ENCODE measurements around the gene LSAMP. TPM values are rescaled to one million over a fixed set of nuclear protein-coding genes. Genes with fewer than 3 reads are reported as not detected.

LSAMP gene
- total RNA-seq, result 3.7 TPM

- no peak within 1 kb of the TSS for H3K9ac ChIP-seq (ENCODE audit: low read depth in 1 of 3, low read length in 3 of 3)
- peaks cover 7 to 12% (median 8%) of the 10 kb centered on the region in 3 donors for H3K27me3 ChIP-seq (ENCODE audit: control insufficient read depth in 3 of 3, insufficient read depth in 3 of 3, low read length in 3 of 3)
- no peaks in the 10 kb centered on the region for H3K9me3 ChIP-seq (ENCODE audit: control insufficient read depth in 3 of 3, low read length in 3 of 3)
- H3K4me1 ChIP-seq (ENCODE audit: control insufficient read depth in 3 of 3, insufficient read depth in 3 of 3, low read length in 3 of 3), result no peaks in the 10 kb centered on the region
- H3K27ac ChIP-seq (ENCODE audit: low read depth, low read length), result no peak within 1 kb of the TSS
- no peaks in the 10 kb centered on the region for H3K36me3 ChIP-seq (ENCODE audit: control insufficient read depth in 3 of 3, insufficient read depth in 3 of 3, low read length in 3 of 3)
- H3K4me3 ChIP-seq (ENCODE audit: low read length in 3 of 3), result peak within 1 kb of the TSS in 2 of 3 donors; percentile 43 to 51
Measured at GRCh38 chr3:116445311-116445841, at the start of gene LSAMP. Gene LSAMP, minus strand, starts transcription at chr3:116445487.

- no peaks in the 10 kb centered on the region for H3K9me3 ChIP-seq (ENCODE audit: control insufficient read depth in 3 of 3, low read length in 3 of 3)
- H3K4me3 ChIP-seq (ENCODE audit: low read length in 3 of 3), result no peak overlapping the region
- no peaks in the 10 kb centered on the region for H3K27me3 ChIP-seq (ENCODE audit: control insufficient read depth in 3 of 3, insufficient read depth in 3 of 3, low read length in 3 of 3)
- H3K36me3 ChIP-seq (ENCODE audit: control insufficient read depth in 3 of 3, insufficient read depth in 3 of 3, low read length in 3 of 3), result no peaks in the 10 kb centered on the region
- H3K9ac ChIP-seq (ENCODE audit: low read depth in 1 of 3, low read length in 3 of 3), result no peak overlapping the region
- no peaks in the 10 kb centered on the region for H3K4me1 ChIP-seq (ENCODE audit: control insufficient read depth in 3 of 3, insufficient read depth in 3 of 3, low read length in 3 of 3)
- no peak overlapping the region for H3K27ac ChIP-seq (ENCODE audit: low read depth, low read length)
Measured at GRCh38 chr3:116492379-116492778, 47.1 kb upstream of the LSAMP start.

- Histone ChIP-seq H3K27ac (ENCODE audit: low read depth, low read length) (no peak overlapping the region), H3K36me3 (ENCODE audit: control insufficient read depth in 3 of 3, insufficient read depth in 3 of 3, low read length in 3 of 3) (no peaks in the 10 kb centered on the region), H3K9ac (ENCODE audit: low read depth in 1 of 3, low read length in 3 of 3) (no peak overlapping the region), H3K4me3 (ENCODE audit: low read length in 3 of 3) (no peak overlapping the region), H3K9me3 (ENCODE audit: control insufficient read depth in 3 of 3, low read length in 3 of 3) (peaks cover 0 to 6% (median 0%) of the 10 kb centered on the region in 3 donors), H3K27me3 (ENCODE audit: control insufficient read depth in 3 of 3, insufficient read depth in 3 of 3, low read length in 3 of 3) (no peaks in the 10 kb centered on the region), H3K4me1 (ENCODE audit: control insufficient read depth in 3 of 3, insufficient read depth in 3 of 3, low read length in 3 of 3) (no peaks in the 10 kb centered on the region)
Measured at GRCh38 chr3:116483135-116483534, 37.8 kb upstream of the LSAMP start.

GRCh38 chr3:116476691-116477090, 31.4 kb upstream of the LSAMP start:
- no peaks in the 10 kb centered on the region for H3K36me3 ChIP-seq (ENCODE audit: control insufficient read depth in 3 of 3, insufficient read depth in 3 of 3, low read length in 3 of 3)
- peaks cover 0 to 3% (median 0%) of the 10 kb centered on the region in 3 donors for H3K9me3 ChIP-seq (ENCODE audit: control insufficient read depth in 3 of 3, low read length in 3 of 3)
- H3K4me1 ChIP-seq (ENCODE audit: control insufficient read depth in 3 of 3, insufficient read depth in 3 of 3, low read length in 3 of 3), result no peaks in the 10 kb centered on the region
- H3K27ac ChIP-seq (ENCODE audit: low read depth, low read length), result no peak overlapping the region
- no peaks in the 10 kb centered on the region for H3K27me3 ChIP-seq (ENCODE audit: control insufficient read depth in 3 of 3, insufficient read depth in 3 of 3, low read length in 3 of 3)
- no peak overlapping the region for H3K9ac ChIP-seq (ENCODE audit: low read depth in 1 of 3, low read length in 3 of 3)
- H3K4me3 ChIP-seq (ENCODE audit: low read length in 3 of 3), result no peak overlapping the region

GRCh38 chr3:116474801-116475200, 29.5 kb upstream of the LSAMP start:
- Histone ChIP-seq H3K9ac (ENCODE audit: low read depth in 1 of 3, low read length in 3 of 3) (no peak overlapping the region), H3K9me3 (ENCODE audit: control insufficient read depth in 3 of 3, low read length in 3 of 3) (peaks cover 0 to 3% (median 0%) of the 10 kb centered on the region in 3 donors), H3K36me3 (ENCODE audit: control insufficient read depth in 3 of 3, insufficient read depth in 3 of 3, low read length in 3 of 3) (no peaks in the 10 kb centered on the region), H3K27ac (ENCODE audit: low read depth, low read length) (no peak overlapping the region), H3K4me3 (ENCODE audit: low read length in 3 of 3) (no peak overlapping the region), H3K27me3 (ENCODE audit: control insufficient read depth in 3 of 3, insufficient read depth in 3 of 3, low read length in 3 of 3) (no peaks in the 10 kb centered on the region), H3K4me1 (ENCODE audit: control insufficient read depth in 3 of 3, insufficient read depth in 3 of 3, low read length in 3 of 3) (no peaks in the 10 kb centered on the region)

GRCh38 chr3:116474032-116474780, 28.9 kb upstream of the LSAMP start:
- Histone ChIP-seq H3K36me3 (ENCODE audit: control insufficient read depth in 3 of 3, insufficient read depth in 3 of 3, low read length in 3 of 3) (no peaks in the 10 kb centered on the region), H3K4me1 (ENCODE audit: control insufficient read depth in 3 of 3, insufficient read depth in 3 of 3, low read length in 3 of 3) (no peaks in the 10 kb centered on the region), H3K4me3 (ENCODE audit: low read length in 3 of 3) (no peak overlapping the region)

GRCh38 chr3:116473602-116474001, 28.3 kb upstream of the LSAMP start:
- H3K4me1 ChIP-seq (ENCODE audit: control insufficient read depth in 3 of 3, insufficient read depth in 3 of 3, low read length in 3 of 3), result no peaks in the 10 kb centered on the region
- no peaks in the 10 kb centered on the region for H3K36me3 ChIP-seq (ENCODE audit: control insufficient read depth in 3 of 3, insufficient read depth in 3 of 3, low read length in 3 of 3)
- no peak overlapping the region for H3K27ac ChIP-seq (ENCODE audit: low read depth, low read length)
- H3K9me3 ChIP-seq (ENCODE audit: control insufficient read depth in 3 of 3, low read length in 3 of 3), result no peaks in the 10 kb centered on the region
- no peak overlapping the region for H3K9ac ChIP-seq (ENCODE audit: low read depth in 1 of 3, low read length in 3 of 3)
- no peaks in the 10 kb centered on the region for H3K27me3 ChIP-seq (ENCODE audit: control insufficient read depth in 3 of 3, insufficient read depth in 3 of 3, low read length in 3 of 3)
- H3K4me3 ChIP-seq (ENCODE audit: low read length in 3 of 3), result no peak overlapping the region

More at GRCh38 chr3:116474032-116474780, 28.9 kb upstream of the LSAMP start:
- H3K9ac ChIP-seq (ENCODE audit: low read depth in 1 of 3, low read length in 3 of 3), result no peak overlapping the region
- H3K9me3 ChIP-seq (ENCODE audit: control insufficient read depth in 3 of 3, low read length in 3 of 3), result peaks cover 0 to 2% (median 0%) of the 10 kb centered on the region in 3 donors
- H3K27me3 ChIP-seq (ENCODE audit: control insufficient read depth in 3 of 3, insufficient read depth in 3 of 3, low read length in 3 of 3), result no peaks in the 10 kb centered on the region
- H3K27ac ChIP-seq (ENCODE audit: low read depth, low read length), result no peak overlapping the region

- no peaks in the 10 kb centered on the region for H3K9me3 ChIP-seq (ENCODE audit: control insufficient read depth in 3 of 3, low read length in 3 of 3)
- no peaks in the 10 kb centered on the region for H3K36me3 ChIP-seq (ENCODE audit: control insufficient read depth in 3 of 3, insufficient read depth in 3 of 3, low read length in 3 of 3)
- H3K27ac ChIP-seq (ENCODE audit: low read depth, low read length), result no peak overlapping the region
- no peaks in the 10 kb centered on the region for H3K27me3 ChIP-seq (ENCODE audit: control insufficient read depth in 3 of 3, insufficient read depth in 3 of 3, low read length in 3 of 3)
- H3K4me3 ChIP-seq (ENCODE audit: low read length in 3 of 3), result no peak overlapping the region
- no peaks in the 10 kb centered on the region for H3K4me1 ChIP-seq (ENCODE audit: control insufficient read depth in 3 of 3, insufficient read depth in 3 of 3, low read length in 3 of 3)
- no peak overlapping the region for H3K9ac ChIP-seq (ENCODE audit: low read depth in 1 of 3, low read length in 3 of 3)
Measured at GRCh38 chr3:116470605-116471197, 25.4 kb upstream of the LSAMP start.

- Histone ChIP-seq H3K9me3 (ENCODE audit: control insufficient read depth in 3 of 3, low read length in 3 of 3) (no peaks in the 10 kb centered on the region), H3K36me3 (ENCODE audit: control insufficient read depth in 3 of 3, insufficient read depth in 3 of 3, low read length in 3 of 3) (no peaks in the 10 kb centered on the region), H3K9ac (ENCODE audit: low read depth in 1 of 3, low read length in 3 of 3) (no peak overlapping the region), H3K4me3 (ENCODE audit: low read length in 3 of 3) (no peak overlapping the region), H3K4me1 (ENCODE audit: control insufficient read depth in 3 of 3, insufficient read depth in 3 of 3, low read length in 3 of 3) (no peaks in the 10 kb centered on the region), H3K27ac (ENCODE audit: low read depth, low read length) (no peak overlapping the region), H3K27me3 (ENCODE audit: control insufficient read depth in 3 of 3, insufficient read depth in 3 of 3, low read length in 3 of 3) (no peaks in the 10 kb centered on the region)
Measured at GRCh38 chr3:116469546-116469945, 24.3 kb upstream of the LSAMP start.

GRCh38 chr3:116464276-116464798, 19.1 kb upstream of the LSAMP start:
- no peaks in the 10 kb centered on the region for H3K36me3 ChIP-seq (ENCODE audit: control insufficient read depth in 3 of 3, insufficient read depth in 3 of 3, low read length in 3 of 3)
- H3K9ac ChIP-seq (ENCODE audit: low read depth in 1 of 3, low read length in 3 of 3), result no peak overlapping the region
- no peaks in the 10 kb centered on the region for H3K27me3 ChIP-seq (ENCODE audit: control insufficient read depth in 3 of 3, insufficient read depth in 3 of 3, low read length in 3 of 3)
- H3K4me3 ChIP-seq (ENCODE audit: low read length in 3 of 3), result no peak overlapping the region
- no peaks in the 10 kb centered on the region for H3K9me3 ChIP-seq (ENCODE audit: control insufficient read depth in 3 of 3, low read length in 3 of 3)
- H3K27ac ChIP-seq (ENCODE audit: low read depth, low read length), result no peak overlapping the region
- no peaks in the 10 kb centered on the region for H3K4me1 ChIP-seq (ENCODE audit: control insufficient read depth in 3 of 3, insufficient read depth in 3 of 3, low read length in 3 of 3)
